Astrocyte of the cerebellum (primary cell): ENCODE data around the gene CLCN1.

ENCODE experiments used
- DNase-seq: peaks from one replicate; pipeline ENCODE4 v3.0.0-alpha.2; 2011; ENCODE audit warnings: low read depth
- H3K4me3 ChIP-seq: 2 replicates; pipeline ENCODE4 v1.5.1; 2011; ENCODE audit warnings: mild to moderate bottlenecking, low read depth, low read length, moderate library complexity
- CTCF ChIP-seq: IDR thresholded peaks from 2 replicates; pipeline ENCODE4 v1.5.1; 2012; ENCODE audit warnings: low read length, low read depth, moderate library complexity, mild to moderate bottlenecking; ENCODE audit errors: missing control alignments
- in situ Hi-C: cut with HindIII; loops from 2 replicates; pipeline ENCODE4 v1.10.0; 2017; ENCODE audit warnings: low sequenced_read_pairs

The CLCN1 gene

DNA sequence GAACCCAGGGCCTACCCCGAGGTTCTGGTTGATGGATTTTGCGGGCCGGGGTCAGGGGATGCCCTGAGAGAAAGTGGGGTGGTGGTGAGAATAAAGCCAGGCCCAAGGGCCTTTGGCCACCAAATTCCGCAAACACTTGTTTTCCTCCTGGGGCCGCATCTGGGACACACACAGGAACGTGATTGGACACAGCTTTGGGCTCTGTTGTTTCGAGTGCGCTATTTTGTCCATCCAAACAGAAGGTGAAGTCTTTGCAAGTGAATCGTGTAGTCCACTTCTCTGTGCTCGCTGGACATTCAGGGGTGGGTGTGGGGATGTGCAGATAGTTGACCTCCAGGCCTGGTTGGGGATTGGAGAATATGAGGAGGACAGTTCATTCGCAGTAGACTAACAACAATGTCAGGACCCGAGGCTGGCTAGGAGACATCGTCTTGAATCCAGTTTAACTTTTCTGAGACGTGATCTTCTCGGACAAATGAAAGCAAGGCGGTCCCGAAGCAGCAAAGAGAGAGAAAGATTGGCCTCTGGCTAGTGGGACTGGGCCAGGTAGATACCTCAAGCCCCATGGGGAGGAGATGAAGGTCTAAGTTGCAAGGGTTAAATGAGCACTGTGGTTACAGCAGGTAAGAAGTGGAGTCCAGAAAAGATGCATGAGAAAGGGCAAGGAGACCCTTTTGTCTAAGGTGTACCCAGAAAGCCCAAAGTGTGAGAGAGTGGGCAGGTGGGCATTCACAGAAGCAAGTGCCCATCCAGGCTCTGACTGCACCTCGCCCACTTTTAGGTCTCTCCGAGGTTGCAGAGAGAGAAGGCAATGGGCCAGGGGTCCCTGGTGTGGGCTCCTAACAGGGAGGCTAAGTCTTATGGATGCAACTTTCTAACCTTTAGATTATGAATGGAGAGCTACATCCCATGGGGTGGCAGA is 47.4 kb downstream of the CLCN1 start:
- TF ChIP-seq CTCF = no peak
- H3K4me3 ChIP-seq = peak overlapping the region; percentile 28
- in situ Hi-C loops = no loop called here
- no peak for DNase-seq

DNA sequence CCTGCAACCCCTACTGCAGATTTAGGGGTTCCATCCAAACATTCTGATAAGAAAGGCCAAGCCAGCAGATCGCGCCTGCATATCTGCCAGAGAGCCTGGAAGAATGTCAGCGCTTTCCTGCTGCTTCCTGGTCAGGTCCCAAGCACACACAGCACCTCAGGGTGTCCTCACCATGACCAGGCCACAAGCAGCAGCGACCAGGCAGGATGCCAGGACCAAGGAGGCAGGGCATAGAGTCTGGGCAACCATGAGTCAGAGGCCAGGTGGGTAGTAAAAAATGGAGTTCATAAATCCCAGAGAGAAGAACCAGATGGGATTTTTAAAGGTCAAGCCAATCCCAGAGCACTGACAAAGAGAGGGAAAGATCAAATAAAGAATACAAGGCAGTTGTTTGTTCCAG is 52.1 kb downstream of the CLCN1 start:
- no peak overlapping the region for H3K4me3 ChIP-seq
- TF ChIP-seq CTCF = no peak
- in situ Hi-C loops = no loop called here
- DNase-seq = no peak

DNA sequence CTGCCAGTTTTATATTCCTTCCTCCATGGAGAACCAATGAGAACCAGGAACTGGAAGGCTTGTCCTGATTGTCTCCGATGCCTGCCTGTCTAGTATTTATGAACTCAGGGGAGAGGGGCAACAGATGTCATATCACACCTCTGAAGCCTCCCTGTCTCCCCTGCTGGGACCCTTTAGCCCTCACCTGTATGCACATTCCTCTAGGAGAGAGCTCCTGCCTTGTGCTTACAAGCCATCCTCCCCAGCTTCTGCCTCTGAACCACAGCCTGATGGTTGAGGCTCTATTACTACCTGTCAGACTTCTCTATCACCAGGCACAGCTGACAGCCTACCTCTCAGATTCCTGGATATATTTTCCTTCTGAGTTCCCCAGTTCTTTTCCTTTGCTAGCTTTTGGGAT is 52.5 kb downstream of the CLCN1 start:
- no peak for TF ChIP-seq CTCF
- no peak for DNase-seq
- in situ Hi-C loops = no loop called here
- no peak overlapping the region for H3K4me3 ChIP-seq

DNA sequence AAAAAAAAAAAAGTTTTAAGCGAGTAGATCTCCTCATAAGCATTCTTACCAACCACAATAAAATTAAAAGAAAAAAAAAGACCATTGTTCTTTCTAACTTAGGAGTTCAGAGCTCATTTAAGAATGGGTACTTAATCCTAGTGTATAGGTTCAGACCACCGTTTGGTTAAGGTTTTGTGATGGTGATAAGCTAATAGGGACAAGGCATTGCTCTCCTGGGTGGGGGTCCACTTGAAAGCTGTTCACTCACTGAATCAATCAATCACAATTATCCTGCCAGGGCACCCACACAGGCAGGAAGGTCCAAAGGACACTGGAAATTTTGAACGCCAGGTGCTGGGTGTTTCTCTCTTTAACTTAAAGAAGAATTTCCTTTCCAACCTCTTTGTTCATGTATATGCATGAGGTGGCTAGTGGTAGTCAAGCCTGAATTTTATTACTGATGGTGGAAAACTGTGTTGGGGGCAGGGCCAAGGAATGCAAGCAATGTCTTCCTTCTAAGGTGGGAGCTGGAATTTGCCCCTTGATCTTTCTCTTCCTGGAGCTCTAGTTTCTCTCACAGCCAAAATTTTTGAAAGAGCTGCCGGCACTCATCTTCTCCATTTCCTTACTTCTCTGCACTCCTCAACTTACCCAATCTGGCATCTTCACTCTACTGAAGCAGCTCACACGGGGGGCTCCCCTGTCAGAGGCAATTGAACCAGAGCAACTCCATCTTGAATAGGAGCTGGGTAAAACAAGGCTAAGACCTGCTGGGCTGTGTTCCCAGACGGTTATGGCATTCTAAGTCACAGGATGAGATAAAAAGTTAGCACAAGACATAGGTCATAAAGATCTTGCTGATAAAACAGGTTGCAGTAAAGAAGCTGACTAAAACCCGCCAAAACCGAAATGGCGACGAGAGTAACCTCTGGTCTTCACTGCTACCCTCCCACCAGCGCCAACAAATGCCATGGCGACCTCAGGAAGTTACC is 54.1 kb downstream of the CLCN1 start:
- no peak for TF ChIP-seq CTCF
- in situ Hi-C loops = no loop called here
- no peak overlapping the region for H3K4me3 ChIP-seq
- DNase-seq = no peak

GRCh38 chr7:143372070-143372469 is 56.2 kb downstream of the CLCN1 start:
- TF ChIP-seq CTCF = no peak
- no peak for DNase-seq
- in situ Hi-C loops = no loop called here
- H3K4me3 ChIP-seq = no peak overlapping the region

GRCh38 chr7:143373255-143373794 is 57.4 kb downstream of the CLCN1 start:
- no peak overlapping the region for H3K4me3 ChIP-seq
- no peak for TF ChIP-seq CTCF
- in situ Hi-C loops = no loop called here
- no peak for DNase-seq
